ENCODE data around the gene ODAD4.

The ODAD4 gene

DNA sequence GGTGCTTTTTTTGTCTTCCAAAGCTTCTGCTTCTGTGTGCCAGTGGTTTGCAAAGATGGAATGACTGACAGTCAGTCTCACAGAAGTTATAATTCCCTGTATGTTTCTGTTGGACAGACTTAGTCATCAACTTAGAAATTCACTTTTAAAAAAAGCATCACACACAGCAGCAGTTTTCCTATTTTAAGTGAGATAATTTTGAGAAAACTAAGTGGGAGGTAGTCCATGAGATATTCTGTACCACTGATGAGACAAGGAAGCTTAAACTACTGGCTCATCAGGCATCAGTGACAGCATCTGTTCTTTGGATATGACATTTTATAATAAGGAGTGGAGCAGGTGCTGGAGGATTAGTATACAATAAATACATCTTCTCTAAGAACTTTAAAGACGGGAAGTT, 56.2 kb downstream of the ODAD4 start:
- H3K4me1 ChIP-seq (ENCODE audit: insufficient read depth, poor library complexity, severe bottlenecking) = no peaks in the 10 kb centered on the region
- TF ChIP-seq, protein P1, sequence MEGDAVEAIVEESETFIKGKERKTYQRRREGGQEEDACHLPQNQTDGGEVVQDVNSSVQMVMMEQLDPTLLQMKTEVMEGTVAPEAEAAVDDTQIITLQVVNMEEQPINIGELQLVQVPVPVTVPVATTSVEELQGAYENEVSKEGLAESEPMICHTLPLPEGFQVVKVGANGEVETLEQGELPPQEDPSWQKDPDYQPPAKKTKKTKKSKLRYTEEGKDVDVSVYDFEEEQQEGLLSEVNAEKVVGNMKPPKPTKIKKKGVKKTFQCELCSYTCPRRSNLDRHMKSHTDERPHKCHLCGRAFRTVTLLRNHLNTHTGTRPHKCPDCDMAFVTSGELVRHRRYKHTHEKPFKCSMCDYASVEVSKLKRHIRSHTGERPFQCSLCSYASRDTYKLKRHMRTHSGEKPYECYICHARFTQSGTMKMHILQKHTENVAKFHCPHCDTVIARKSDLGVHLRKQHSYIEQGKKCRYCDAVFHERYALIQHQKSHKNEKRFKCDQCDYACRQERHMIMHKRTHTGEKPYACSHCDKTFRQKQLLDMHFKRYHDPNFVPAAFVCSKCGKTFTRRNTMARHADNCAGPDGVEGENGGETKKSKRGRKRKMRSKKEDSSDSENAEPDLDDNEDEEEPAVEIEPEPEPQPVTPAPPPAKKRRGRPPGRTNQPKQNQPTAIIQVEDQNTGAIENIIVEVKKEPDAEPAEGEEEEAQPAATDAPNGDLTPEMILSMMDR (IDR thresholded peaks at IDR 0.05; ENCODE audit: poor library complexity, severe bottlenecking) = no peak
- ATAC-seq (ENCODE audit: low read depth) (no peak), DNase-seq (ENCODE audit: low spot score) (no peak)
- H3K36me3 ChIP-seq (ENCODE audit: low read depth) = peaks cover 96% of the 10 kb centered on the region
- H3K4me3 ChIP-seq (ENCODE audit: severe bottlenecking) = no peak overlapping the region
- H3K9me3 ChIP-seq (ENCODE audit: severe bottlenecking) = no peaks in the 10 kb centered on the region
- H3K27me3 ChIP-seq (ENCODE audit: insufficient read depth, poor library complexity, severe bottlenecking) = no peaks in the 10 kb centered on the region
- H3K27ac ChIP-seq (ENCODE audit: poor library complexity, severe bottlenecking) = no peak overlapping the region

DNA sequence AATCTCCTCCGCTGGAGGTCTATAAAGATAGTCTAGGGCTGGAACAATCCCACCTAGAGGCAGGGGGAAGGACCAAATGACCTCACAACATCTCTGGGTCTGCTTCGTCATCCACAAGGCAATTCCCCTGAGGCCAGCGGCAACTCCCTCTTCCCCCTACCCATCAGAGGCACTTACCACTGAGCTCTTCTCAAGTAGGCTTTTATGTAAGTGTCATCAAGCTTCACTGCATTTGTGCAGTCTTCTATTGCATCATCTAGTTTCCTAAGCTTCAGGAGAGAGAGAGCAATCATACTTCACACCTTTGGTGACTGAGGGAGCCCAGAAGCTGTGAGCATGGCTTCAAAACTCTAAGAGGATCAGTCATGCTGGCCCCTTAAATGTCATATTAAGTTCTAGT, 57.2 kb downstream of the ODAD4 start:
- no peak overlapping the region for H3K27ac ChIP-seq (ENCODE audit: poor library complexity, severe bottlenecking)
- ATAC-seq (ENCODE audit: low read depth) = no peak
- H3K4me3 ChIP-seq (ENCODE audit: severe bottlenecking) = no peak overlapping the region
- H3K36me3 ChIP-seq (ENCODE audit: low read depth) = peaks cover 96% of the 10 kb centered on the region
- no peaks in the 10 kb centered on the region for H3K9me3 ChIP-seq (ENCODE audit: severe bottlenecking)
- TF ChIP-seq, protein P1 (IDR thresholded peaks at IDR 0.05; ENCODE audit: poor library complexity, severe bottlenecking) = no peak
- DNase-seq (ENCODE audit: low spot score) = no peak
- H3K4me1 ChIP-seq (ENCODE audit: insufficient read depth, poor library complexity, severe bottlenecking) = no peaks in the 10 kb centered on the region
- H3K27me3 ChIP-seq (ENCODE audit: insufficient read depth, poor library complexity, severe bottlenecking) = no peaks in the 10 kb centered on the region

DNA sequence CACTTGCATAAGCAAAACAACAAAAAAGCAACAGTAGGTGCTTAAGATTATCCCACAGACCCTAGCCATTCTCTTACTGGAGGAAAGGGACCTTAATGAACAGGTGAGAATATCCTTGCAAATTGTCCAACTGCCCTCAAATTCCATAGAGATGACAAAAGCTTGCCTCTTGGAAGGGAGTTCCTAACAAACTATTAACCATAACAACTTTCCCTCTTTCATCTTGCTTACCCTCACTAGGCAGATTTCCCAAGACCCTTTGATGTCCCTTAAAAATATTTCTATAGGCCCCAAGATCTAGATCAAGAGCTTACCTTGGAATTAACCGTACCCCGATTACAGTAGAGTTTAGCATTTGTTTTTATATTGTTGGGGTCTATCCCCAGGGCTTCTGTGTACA, 58.0 kb downstream of the ODAD4 start:
- TF ChIP-seq, protein P1 (IDR thresholded peaks at IDR 0.05; ENCODE audit: poor library complexity, severe bottlenecking) = no peak
- no peak overlapping the region for H3K27ac ChIP-seq (ENCODE audit: poor library complexity, severe bottlenecking)
- H3K9me3 ChIP-seq (ENCODE audit: severe bottlenecking) = no peaks in the 10 kb centered on the region
- H3K36me3 ChIP-seq (ENCODE audit: low read depth) = peaks cover 96% of the 10 kb centered on the region
- H3K27me3 ChIP-seq (ENCODE audit: insufficient read depth, poor library complexity, severe bottlenecking) = no peaks in the 10 kb centered on the region
- DNase-seq (ENCODE audit: low spot score) = no peak
- no peaks in the 10 kb centered on the region for H3K4me1 ChIP-seq (ENCODE audit: insufficient read depth, poor library complexity, severe bottlenecking)
- no peak for ATAC-seq (ENCODE audit: low read depth)
- no peak overlapping the region for H3K4me3 ChIP-seq (ENCODE audit: severe bottlenecking)

DNA sequence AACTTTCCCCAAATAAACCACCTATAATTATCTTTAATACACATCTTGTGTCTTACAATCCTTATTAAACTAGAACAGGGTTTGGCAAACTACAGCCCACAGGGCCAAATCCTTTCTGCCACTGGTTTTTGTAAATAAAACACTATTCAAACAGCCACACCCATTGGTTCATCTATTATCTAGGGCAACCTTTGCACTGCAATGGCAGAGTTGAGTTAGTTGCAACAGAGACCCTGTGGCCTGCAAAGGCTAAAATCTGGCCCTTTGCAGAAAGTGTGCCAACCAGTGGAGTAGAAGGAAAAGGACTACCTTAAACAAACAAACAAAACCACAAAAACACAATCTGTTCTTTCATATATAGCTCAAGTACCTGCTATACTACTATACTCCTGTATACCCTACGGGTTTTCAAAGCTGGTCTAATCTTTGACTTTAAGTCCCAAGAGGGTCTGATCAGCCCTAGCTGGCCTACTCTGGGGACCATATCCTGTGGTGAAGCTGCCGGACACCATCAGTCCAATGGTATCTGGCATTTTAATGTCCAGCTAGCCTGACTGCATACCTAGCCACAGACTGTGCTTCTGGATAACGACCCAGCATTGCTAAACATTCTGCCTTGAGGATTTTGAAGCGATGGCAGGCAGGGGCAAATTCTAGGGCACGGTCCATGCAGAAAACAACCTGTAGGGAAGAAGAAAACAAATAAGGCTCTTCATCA, 59.4 kb downstream of the ODAD4 start:
- Histone ChIP-seq H3K36me3 (ENCODE audit: low read depth) (peaks cover 98% of the 10 kb centered on the region), H3K27ac (ENCODE audit: poor library complexity, severe bottlenecking) (no peak overlapping the region), H3K4me1 (ENCODE audit: insufficient read depth, poor library complexity, severe bottlenecking) (no peaks in the 10 kb centered on the region), H3K27me3 (ENCODE audit: insufficient read depth, poor library complexity, severe bottlenecking) (no peaks in the 10 kb centered on the region), H3K9me3 (ENCODE audit: severe bottlenecking) (no peaks in the 10 kb centered on the region), H3K4me3 (ENCODE audit: severe bottlenecking) (no peak overlapping the region)
- DNase-seq (ENCODE audit: low spot score) (no peak), ATAC-seq (ENCODE audit: low read depth) (no peak)
- TF ChIP-seq, protein P1 (IDR thresholded peaks at IDR 0.05; ENCODE audit: poor library complexity, severe bottlenecking) = no peak

DNA sequence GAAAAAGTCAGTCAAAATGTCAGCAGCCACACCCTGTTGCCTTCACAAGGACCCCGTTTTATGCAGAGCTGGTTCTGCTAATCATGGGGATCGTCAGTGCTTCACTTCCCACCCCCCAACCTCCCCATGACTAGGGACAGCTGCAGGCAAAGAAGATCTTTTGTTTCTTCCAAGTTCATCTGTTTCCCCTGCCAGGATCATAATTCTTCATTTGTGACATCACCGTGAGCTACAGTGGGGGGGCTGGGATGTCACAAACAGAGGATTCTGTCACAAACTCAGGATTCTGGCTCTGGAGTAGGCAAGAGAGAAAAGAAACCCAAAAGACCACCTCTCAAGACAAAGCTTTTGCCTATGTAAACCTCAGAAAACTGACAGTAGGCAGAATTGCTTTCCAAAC, 62.2 kb downstream of the ODAD4 start:
- no peaks in the 10 kb centered on the region for H3K9me3 ChIP-seq (ENCODE audit: severe bottlenecking)
- H3K4me1 ChIP-seq (ENCODE audit: insufficient read depth, poor library complexity, severe bottlenecking) = no peaks in the 10 kb centered on the region
- no peak overlapping the region for H3K4me3 ChIP-seq (ENCODE audit: severe bottlenecking)
- ATAC-seq (ENCODE audit: low read depth) = no peak
- DNase-seq (ENCODE audit: low spot score) = no peak
- peaks cover 100% of the 10 kb centered on the region for H3K36me3 ChIP-seq (ENCODE audit: low read depth)
- TF ChIP-seq, protein P1 (IDR thresholded peaks at IDR 0.05; ENCODE audit: poor library complexity, severe bottlenecking) = no peak
- no peak overlapping the region for H3K27ac ChIP-seq (ENCODE audit: poor library complexity, severe bottlenecking)
- H3K27me3 ChIP-seq (ENCODE audit: insufficient read depth, poor library complexity, severe bottlenecking) = no peaks in the 10 kb centered on the region
